Astrocyte of the hippocampus (primary cell): ENCODE measurements around the gene TANC1.
A peak's percentile ranks its signal among the peaks of the same experiment; 100 is the strongest.

Experiments used
- DNase-seq: peaks from one replicate; pipeline ENCODE4 v3.0.0; 2011; ENCODE audit warnings: low read depth, low spot score

TANC1 gene

DNA sequence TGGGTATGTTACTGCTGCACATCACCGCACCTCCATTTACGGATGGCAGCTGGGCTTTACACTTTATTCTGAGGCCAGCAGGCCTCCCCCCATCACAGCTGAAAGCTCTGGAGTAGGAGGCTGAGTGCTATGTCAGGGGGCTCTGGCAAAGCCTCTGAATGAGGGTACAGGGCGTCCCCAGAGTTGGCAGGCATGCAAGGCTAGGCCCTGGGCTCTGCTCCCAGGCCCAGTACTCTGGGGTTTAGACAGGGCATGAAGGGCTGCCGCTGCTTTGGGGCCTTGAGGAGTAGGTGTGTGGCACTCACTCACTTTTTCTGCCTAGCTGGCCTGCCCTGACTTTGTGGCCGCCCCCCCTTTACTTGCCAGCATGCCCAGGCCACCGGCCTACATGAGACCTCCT, 227.3 kb downstream of the TANC1 start:
- DNase-seq = no peak

- no peak for DNase-seq
Observed at GRCh38 chr2:159196393-159196925, 228.0 kb downstream of the TANC1 start.

GRCh38 chr2:159199236-159199635, 230.8 kb downstream of the TANC1 start:
- no peak for DNase-seq

GRCh38 chr2:159199761-159200465, 231.5 kb downstream of the TANC1 start:
- peak; percentile 24 for DNase-seq

- DNase-seq = peak; percentile 64
Observed at GRCh38 chr2:159200498-159200897, 232.1 kb downstream of the TANC1 start.

DNA sequence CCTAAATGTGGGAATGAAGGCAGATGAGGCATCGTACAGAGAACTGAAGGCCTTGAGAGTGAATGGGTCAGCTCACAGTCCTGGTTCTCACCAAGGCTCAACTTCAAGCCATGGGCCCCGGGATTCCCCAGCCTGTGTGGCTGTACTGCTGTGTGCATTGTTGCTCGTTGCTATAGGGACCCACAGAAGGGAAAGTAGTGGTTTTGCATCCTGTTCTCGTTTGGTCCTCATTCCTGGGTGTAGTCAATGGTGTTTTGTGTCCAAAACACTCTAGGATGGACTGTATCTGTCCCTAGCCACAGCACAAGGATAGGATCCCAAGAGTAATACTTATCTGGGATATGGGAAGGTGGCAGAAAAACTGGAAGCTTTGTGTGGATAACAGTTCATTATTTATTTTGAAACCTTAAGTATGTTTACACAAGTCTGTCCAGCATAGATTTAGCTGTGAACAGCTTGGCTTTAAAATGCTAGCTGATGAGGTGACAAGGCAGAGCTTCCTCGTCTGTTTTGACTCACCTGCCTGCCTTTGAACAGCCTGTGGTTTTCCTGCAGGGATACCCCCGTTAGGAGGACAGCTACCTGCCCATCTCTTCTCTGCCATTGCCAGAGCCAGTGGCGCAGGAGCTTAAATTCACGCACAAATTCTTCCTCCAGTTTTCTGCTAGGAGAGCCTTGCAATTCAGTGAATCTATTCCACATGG, 233.1 kb downstream of the TANC1 start:
- DNase-seq = peak; percentile 55

DNA sequence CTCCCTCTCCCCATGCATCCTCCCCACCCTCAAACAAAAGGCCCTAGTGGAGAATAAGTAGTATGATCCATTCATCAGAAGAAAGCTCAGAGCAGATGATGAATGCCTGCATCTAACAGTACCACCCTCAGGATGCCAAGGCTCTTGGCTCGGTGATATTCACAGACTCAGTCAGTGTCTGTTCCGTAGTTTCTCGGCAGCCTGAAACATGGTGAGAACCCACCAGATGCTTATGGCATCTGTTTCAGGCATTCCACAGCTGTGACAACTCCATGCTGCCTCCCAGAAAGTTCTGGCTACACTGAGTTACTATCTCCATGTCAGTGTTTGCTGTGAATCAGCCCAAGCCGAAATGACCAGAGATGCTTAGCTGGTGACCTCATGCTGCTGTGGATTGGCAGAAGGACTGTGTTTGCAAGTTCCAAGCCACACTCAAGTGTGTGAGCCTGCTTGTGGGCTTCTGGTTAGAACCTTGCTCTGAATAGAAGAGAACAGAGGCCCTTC, 234.2 kb downstream of the TANC1 start:
- peak; percentile 97 for DNase-seq

GRCh38 chr2:159204381-159205144, 236.1 kb downstream of the TANC1 start:
- DNase-seq = no peak

DNA sequence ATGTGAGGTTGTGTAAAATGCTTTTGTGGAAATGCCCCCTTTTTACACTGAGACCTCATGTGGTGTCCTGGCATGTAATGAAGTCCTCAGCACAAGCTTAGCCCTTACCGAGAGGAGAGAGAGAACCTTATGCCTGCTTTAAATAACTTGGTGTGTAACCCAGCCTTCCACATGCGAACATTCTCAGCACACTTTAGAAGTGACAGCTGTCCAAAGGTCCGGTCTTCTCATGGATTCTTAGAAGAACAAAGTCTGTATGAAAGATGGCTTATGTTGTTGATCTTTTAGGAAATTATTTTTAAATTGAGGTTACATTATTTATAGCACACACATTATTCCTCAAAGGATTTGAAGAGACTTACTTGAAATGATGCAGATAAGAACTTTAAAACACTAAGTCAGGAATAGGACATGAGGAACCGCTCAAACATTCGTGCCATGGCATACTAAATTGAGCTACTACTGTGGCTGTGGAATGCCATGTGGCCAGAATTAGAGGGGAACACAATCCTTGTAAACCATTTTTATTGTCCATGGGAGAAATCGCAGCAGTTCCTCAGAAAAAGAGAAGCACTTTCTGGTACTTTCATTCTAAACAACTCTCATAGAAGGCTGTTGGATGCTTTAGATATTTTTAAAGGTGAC, 238.4 kb downstream of the TANC1 start:
- no peak for DNase-seq

DNA sequence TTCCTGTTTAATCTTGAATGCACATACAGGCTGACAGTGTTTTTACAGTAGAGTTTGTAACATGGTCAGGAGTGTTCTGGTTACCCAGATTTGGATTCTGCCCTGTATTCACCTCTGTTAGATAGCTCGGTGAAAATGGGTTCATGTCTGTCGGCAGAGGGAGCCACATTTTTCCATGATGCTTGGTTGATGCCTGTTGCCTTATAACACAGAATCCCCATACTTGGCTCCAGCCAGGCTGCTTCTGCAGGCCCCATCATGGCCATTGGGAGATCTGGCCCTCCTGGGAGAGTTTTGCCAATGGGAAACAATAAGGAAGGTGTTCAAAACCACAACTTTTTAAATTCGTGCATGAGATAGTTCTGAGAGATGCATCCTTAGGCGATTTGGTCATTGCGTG, 240.0 kb downstream of the TANC1 start:
- no peak for DNase-seq

- DNase-seq = no peak
Observed at GRCh38 chr2:159209341-159210306, 241.2 kb downstream of the TANC1 start.

- DNase-seq = peak; percentile 74
Observed at GRCh38 chr2:159211447-159212396, 243.3 kb downstream of the TANC1 start.

DNA sequence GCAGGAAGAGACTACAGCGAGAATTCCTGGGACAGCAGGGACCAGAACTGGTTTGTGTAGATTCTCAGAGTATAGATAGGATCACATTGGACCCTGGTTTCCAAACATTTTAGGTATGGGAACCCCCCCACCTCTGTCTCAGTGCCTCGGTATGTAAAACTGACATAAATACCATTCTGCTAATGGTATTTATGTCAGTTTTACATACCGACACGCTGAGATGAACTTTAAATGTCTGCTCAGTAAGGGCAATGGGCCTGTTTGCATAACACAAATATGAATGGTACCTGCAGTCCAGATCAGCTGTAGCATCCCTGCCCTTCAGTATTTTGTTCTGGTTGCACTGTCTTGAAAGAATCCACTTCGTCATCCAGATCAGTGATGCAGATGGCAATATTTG, 244.9 kb downstream of the TANC1 start:
- DNase-seq = no peak

DNA sequence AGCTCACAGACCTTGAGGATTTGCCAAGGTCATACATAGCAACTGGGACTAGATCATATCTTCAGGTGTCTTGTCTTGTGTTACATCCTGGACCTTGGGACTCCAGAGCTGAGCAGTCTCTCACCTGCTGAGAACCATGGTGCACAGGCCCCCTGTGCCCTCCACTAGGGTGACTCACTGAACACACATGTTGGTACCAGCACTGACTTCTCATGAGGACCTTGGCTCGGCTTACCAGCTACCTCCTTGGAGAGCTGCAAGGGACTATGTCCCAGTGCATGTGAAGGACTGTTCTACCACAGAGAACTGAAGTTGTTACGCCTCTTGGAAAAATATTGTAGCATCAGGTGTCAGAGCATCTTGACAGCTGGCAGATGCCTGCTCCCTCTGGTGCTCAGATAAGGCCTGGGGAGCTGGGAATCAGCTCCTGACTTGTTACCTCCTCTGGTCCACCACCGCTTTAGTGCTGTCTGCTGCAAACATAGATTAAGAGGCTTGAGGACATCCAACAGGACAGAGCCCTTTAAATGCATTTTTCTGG, 246.0 kb downstream of the TANC1 start:
- no peak for DNase-seq

DNA sequence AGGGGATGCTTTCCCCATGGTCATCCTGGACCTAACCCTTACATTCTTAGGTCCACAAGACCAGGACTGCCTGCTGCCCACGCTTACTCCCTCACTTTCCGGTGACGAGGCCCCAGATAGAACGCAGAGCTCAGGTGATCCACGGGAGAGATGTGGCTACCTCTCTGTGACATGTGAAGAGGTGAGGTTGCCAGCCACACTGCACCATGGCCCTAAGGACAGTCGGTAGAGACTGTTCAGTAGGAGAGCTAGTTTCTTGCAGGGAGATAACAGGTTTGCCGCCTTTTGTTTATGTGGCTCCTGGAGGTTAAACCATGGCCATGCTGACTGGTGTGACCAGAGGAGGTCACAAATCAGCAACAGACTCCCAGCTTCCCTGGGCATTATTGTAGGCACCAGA, 246.7 kb downstream of the TANC1 start:
- no peak for DNase-seq

- DNase-seq = no peak
Observed at GRCh38 chr2:159217676-159218075, 249.2 kb downstream of the TANC1 start.

GRCh38 chr2:159218389-159218788, 249.9 kb downstream of the TANC1 start:
- no peak for DNase-seq

DNA sequence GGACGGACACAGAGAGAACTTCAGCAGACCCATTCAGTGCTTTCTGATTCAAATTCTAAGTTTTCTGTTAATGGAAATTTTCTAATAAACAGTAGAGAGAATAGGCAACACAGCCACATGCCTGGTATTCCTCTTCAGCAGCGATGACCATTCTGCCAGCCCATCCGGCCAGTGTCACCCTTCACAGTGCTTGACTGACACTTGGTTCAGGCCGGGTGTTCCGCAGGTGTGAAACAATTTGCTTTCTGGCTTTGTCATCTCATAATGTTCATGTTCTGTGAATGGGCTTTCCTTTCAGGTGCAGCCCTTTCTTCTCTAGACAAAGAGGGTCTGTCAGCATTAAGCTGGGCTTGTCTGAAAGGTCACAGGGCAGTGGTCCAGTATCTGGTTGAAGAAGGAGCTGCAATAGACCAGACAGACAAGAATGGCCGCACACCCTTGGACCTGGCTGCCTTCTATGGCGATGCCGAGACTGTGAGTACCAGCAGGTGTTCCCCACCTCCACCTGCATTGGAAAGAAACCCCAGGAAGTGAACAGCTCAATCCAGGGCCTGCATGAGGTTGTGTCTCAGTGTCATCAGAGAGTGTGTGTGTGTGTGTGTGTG, 251.1 kb downstream of the TANC1 start:
- DNase-seq = no peak
